ENCODE measurements around the gene UNG. TPM values are rescaled to one million over a fixed set of nuclear protein-coding genes. Genes with fewer than 3 reads are reported as not detected.

The UNG gene
- total RNA-seq, 6 experiments from 2014 or later = 19.3 to 30.4 (median 21.8) TPM

DNA sequence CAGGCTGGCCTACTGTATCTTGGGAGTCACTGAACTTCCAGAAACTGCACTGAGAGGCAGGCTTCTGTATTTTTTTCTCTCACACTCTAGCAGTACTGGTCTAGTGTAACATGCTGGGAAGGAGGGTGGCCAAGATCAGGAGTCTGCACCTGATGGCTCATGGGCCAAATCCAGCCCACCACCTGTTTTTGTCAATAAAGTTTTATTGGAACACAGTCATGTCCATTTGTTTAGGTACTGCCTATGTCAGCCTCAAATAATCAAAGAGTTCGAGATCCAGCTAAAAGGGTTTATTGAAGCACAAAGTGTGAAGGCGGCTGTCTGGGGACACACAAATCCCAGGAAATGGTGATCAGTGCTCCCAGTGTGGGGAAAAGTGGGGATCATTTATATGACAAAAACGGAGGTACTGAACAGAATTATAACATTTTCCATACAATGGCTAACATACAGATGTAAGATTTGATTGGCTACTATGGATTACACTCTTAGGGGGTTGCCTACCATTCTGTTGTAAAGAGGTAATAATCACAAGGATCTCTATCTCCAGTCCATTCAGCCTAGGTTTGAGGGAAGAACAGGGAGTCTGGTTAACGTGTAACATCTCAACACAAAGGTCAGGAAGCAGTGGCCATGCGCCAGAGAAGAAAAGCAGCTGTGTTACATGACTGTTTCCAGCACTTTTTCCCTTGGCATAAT, 32.1 kb upstream of the UNG start:
- H3K36me3 Mint-ChIP-seq (ENCODE audit: low read depth) = peaks cover 13% of the 10 kb centered on the region
- H3K9me3 Mint-ChIP-seq = no peaks in the 10 kb centered on the region
- DNase-seq = no peak
- no peak overlapping the region for H3K4me3 Mint-ChIP-seq
- no peaks in the 10 kb centered on the region for H3K4me1 Mint-ChIP-seq (ENCODE audit: low read depth)
- TF ChIP-seq, protein P1, sequence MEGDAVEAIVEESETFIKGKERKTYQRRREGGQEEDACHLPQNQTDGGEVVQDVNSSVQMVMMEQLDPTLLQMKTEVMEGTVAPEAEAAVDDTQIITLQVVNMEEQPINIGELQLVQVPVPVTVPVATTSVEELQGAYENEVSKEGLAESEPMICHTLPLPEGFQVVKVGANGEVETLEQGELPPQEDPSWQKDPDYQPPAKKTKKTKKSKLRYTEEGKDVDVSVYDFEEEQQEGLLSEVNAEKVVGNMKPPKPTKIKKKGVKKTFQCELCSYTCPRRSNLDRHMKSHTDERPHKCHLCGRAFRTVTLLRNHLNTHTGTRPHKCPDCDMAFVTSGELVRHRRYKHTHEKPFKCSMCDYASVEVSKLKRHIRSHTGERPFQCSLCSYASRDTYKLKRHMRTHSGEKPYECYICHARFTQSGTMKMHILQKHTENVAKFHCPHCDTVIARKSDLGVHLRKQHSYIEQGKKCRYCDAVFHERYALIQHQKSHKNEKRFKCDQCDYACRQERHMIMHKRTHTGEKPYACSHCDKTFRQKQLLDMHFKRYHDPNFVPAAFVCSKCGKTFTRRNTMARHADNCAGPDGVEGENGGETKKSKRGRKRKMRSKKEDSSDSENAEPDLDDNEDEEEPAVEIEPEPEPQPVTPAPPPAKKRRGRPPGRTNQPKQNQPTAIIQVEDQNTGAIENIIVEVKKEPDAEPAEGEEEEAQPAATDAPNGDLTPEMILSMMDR (IDR thresholded peaks at IDR 0.05) = no peak
- peaks cover 2% of the 10 kb centered on the region; the same call in 1 of the 2 replicates for H3K27me3 Mint-ChIP-seq (ENCODE audit: insufficient read depth)
- H3K27ac Mint-ChIP-seq = no peak overlapping the region

DNA sequence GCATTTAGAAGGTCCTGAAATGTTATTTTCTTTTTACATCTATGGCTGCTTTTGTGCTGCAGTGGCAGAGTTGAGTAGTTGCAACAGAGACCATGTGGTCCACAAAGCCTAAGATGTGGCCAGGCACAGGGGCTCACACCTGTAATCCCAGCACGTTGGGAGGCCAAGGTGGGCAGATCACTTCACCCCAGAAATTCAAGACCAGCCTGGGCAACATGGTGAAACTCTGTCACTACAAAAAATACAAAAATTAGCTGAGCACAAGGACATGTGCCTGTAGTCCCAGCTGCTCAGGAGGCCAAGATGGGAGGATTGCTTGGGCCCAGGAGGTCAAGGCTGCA, 31.6 kb upstream of the UNG start:
- TF ChIP-seq, protein P1 (IDR thresholded peaks at IDR 0.05) = no peak
- Mint-ChIP-seq H3K36me3 (ENCODE audit: low read depth) (peaks cover 13% of the 10 kb centered on the region), H3K27me3 (ENCODE audit: insufficient read depth) (peaks cover 2% of the 10 kb centered on the region; the same call in 1 of the 2 replicates), H3K9me3 (no peaks in the 10 kb centered on the region), H3K4me1 (ENCODE audit: low read depth) (no peaks in the 10 kb centered on the region), H3K4me3 (no peak overlapping the region), H3K27ac (no peak overlapping the region)
- no peak for DNase-seq

DNA sequence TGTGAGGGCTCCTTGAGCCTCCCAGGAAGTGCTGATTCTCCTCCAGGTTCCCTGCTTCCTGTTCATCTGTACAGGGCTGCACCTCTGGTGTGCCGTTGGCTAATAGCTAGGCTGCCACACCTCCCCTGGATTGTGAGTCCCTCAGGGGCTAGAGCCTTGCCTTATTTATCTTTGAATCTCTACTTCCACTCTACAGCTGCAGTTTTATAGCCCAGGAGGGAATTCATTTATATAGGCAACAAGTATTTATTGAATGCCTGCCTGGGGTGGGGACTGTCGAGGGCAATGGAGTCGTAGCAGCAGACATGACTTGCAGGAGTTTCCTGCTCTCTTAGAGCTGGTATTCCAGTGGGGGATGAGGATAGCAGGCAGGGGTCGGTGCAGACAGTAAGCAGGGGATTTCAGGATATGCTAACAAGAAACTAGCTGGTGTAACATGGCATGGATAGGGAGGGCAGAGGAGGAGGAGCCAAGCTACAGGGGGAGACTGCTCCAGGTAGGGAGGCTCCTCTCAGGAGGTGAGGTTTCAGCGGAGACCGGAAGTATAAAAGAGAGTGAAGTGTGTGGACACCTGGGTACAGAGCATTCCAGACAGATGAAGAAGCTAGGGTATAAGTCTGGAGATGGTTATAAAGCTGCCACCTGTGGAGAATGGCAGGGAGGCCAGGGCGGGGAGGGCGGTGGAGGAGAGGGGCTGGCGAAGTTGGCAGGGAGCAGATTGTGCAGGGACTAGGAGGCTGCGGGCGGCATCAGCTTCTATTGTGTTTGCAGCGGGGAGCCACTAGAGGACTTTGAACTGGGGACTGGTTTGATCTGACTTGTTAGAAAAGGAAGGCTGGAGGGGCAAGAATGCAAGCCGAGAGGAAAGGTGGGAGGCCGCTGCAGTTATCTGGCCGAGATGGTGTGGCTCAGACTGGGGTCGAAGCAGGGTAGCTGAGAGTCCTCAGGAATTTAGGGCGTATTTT, 27.8 kb upstream of the UNG start:
- Mint-ChIP-seq H3K36me3 (ENCODE audit: low read depth) (peaks cover 9% of the 10 kb centered on the region), H3K4me3 (no peak overlapping the region), H3K27ac (no peak overlapping the region), H3K4me1 (ENCODE audit: low read depth) (no peaks in the 10 kb centered on the region), H3K27me3 (ENCODE audit: insufficient read depth) (peaks cover 2% of the 10 kb centered on the region; the same call in 1 of the 2 replicates), H3K9me3 (no peaks in the 10 kb centered on the region)
- no peak for DNase-seq
- TF ChIP-seq, protein P1 (IDR thresholded peaks at IDR 0.05) = no peak

DNA sequence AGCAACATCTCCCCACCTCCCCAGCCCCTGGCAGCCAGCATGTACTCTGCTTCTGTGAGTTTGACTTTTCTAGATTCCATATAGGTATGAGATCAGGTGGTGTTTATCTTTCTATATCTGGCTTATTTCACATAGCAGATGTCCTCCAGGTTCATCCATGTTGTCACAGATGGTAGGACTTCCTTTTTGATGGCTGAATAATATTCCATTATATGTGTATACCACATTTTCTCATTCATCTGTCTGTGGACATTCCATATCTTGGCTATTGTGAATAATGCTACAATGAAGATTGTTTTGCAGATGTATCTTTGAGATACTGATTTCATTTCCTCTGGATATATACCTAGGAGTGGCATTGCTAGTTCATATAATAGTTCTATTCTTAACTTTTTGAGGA, 22.5 kb upstream of the UNG start:
- Mint-ChIP-seq H3K27ac (no peak overlapping the region), H3K27me3 (ENCODE audit: insufficient read depth) (no peaks in the 10 kb centered on the region), H3K9me3 (no peaks in the 10 kb centered on the region), H3K4me1 (ENCODE audit: low read depth) (no peaks in the 10 kb centered on the region), H3K36me3 (ENCODE audit: low read depth) (peaks cover 18% of the 10 kb centered on the region), H3K4me3 (no peak overlapping the region)
- DNase-seq = no peak
- TF ChIP-seq, protein P1 (IDR thresholded peaks at IDR 0.05) = no peak

DNA sequence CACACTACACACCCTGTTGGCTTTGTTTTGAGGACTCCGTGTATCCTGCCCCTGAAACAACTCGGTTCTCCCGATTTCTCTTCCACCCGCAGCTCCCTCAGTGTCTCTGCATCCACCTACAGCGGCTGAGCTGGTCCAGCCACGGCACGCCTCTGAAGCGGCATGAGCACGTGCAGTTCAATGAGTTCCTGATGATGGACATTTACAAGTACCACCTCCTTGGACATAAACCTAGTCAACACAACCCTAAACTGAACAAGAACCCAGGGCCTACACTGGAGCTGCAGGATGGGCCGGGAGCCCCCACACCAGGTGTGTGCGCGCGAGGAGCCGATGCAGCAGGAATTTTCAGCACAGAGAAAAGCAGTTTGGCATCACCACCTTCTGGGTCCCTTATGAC, 14.6 kb upstream of the UNG start:
- no peaks in the 10 kb centered on the region for H3K9me3 Mint-ChIP-seq
- peaks cover 10% of the 10 kb centered on the region for H3K36me3 Mint-ChIP-seq (ENCODE audit: low read depth)
- TF ChIP-seq, protein P1 (IDR thresholded peaks at IDR 0.05) = no peak
- no peak overlapping the region for H3K4me3 Mint-ChIP-seq
- no peak for DNase-seq
- H3K27ac Mint-ChIP-seq = no peak overlapping the region
- no peaks in the 10 kb centered on the region; the same call in 1 of the 2 replicates for H3K27me3 Mint-ChIP-seq (ENCODE audit: insufficient read depth)
- H3K4me1 Mint-ChIP-seq (ENCODE audit: low read depth) = no peaks in the 10 kb centered on the region
